HG02852 (cell line): ENCODE data around the gene SMARCB1.

Experiments
- ATAC-seq: cut with Tn5 transposase; IDR thresholded peaks from one replicate; pipeline ENCODE4 v1.9.1; 2021; ENCODE audit warnings: mild to moderate bottlenecking, moderate library complexity; ENCODE audit not compliant: unreplicated experiment

SMARCB1 gene

GRCh38 chr22:23779731-23780130 is 7.0 kb upstream of the SMARCB1 start:
- no peak for ATAC-seq

- ATAC-seq = no peak
Observed at GRCh38 chr22:23780146-23780748, 6.5 kb upstream of the SMARCB1 start.

GRCh38 chr22:23781065-23781464 is 5.7 kb upstream of the SMARCB1 start:
- ATAC-seq = no peak

GRCh38 chr22:23781511-23782183 is 5.1 kb upstream of the SMARCB1 start:
- no peak for ATAC-seq

GRCh38 chr22:23782252-23782651 is 4.5 kb upstream of the SMARCB1 start:
- ATAC-seq = no peak

GRCh38 chr22:23782703-23783102 is 4.1 kb upstream of the SMARCB1 start:
- no peak for ATAC-seq

GRCh38 chr22:23783265-23784150 is 3.3 kb upstream of the SMARCB1 start:
- no peak for ATAC-seq

GRCh38 chr22:23784215-23784732 is 2.5 kb upstream of the SMARCB1 start:
- ATAC-seq = no peak

GRCh38 chr22:23786261-23786710 is 480 bp upstream of the SMARCB1 start:
- no peak for ATAC-seq

GRCh38 chr22:23787600-23787896 is 782 bp downstream of the SMARCB1 start:
- no peak for ATAC-seq

- no peak for ATAC-seq
Observed at GRCh38 chr22:23787910-23788309, 1.1 kb downstream of the SMARCB1 start.

- ATAC-seq = no peak
Observed at GRCh38 chr22:23789121-23789520, 2.4 kb downstream of the SMARCB1 start.

GRCh38 chr22:23789638-23790037 is 2.9 kb downstream of the SMARCB1 start:
- no peak for ATAC-seq

- no peak for ATAC-seq
Observed at GRCh38 chr22:23790819-23791737, 4.3 kb downstream of the SMARCB1 start.

GRCh38 chr22:23791738-23792645 is 5.2 kb downstream of the SMARCB1 start:
- ATAC-seq = no peak

- ATAC-seq = no peak
Observed at GRCh38 chr22:23793326-23793725, 6.6 kb downstream of the SMARCB1 start.

GRCh38 chr22:23796461-23796860 is 9.7 kb downstream of the SMARCB1 start:
- no peak for ATAC-seq

- ATAC-seq = no peak
Observed at GRCh38 chr22:23800297-23801237, 13.8 kb downstream of the SMARCB1 start.
